Transverse colon (tissue), 4 donors: ENCODE measurements around the gene CDHR2. TPM values are rescaled to one million over a fixed set of nuclear protein-coding genes. Genes with fewer than 3 reads are reported as not detected.

Source experiments
- DNase-seq: peaks from one replicate; pipeline ENCODE4 v3.0.0-alpha.2; 2019
- H3K27ac ChIP-seq, 4 donors: fragments of 200-600 bp; sonication (generic); 2 replicates each; pipeline ENCODE4 v1.5.1; 2016 to 2018; ENCODE audit warnings: inconsistent platforms in 4 of 4
- H3K27me3 ChIP-seq: fragments of 200-600 bp; sonication (generic); 2 replicates; pipeline ENCODE4 v1.5.1; 2017; ENCODE audit warnings: inconsistent platforms
- H3K36me3 ChIP-seq, 4 donors: fragments of 200-600 bp; sonication (generic); 2 replicates each; pipeline ENCODE4 v1.5.1; 2017 to 2019; ENCODE audit warnings: inconsistent platforms in 4 of 4
- H3K4me1 ChIP-seq, 4 donors: fragments of 200-600 bp; sonication (generic); 2 replicates each; pipeline ENCODE4 v1.5.1; 2017 to 2020; ENCODE audit warnings: inconsistent platforms in 4 of 4
- H3K4me3 ChIP-seq, 4 donors: fragments of 200-600 bp; sonication (generic); 1 replicate in 1 of 4; 2 replicates in 3 of 4; pipeline versions ENCODE4 v1.5.1 to v1.6.1; 2017 to 2019; ENCODE audit warnings: inconsistent platforms in 4 of 4
- H3K9me3 ChIP-seq, 2 donors: fragments of 200-600 bp; sonication (generic); 2 replicates each; pipeline ENCODE4 v1.5.1; 2017 to 2019; ENCODE audit warnings: inconsistent platforms in 2 of 2
- EP300 ChIP-seq: sonication (generic); formaldehyde crosslinking; IDR thresholded peaks from one replicate; pipeline ENCODE4 v1.6.1; 2017; ENCODE audit warnings: antibody characterized with exemption, low read depth
- POLR2A ChIP-seq: fragments of 450-650 bp; IDR thresholded peaks from one replicate; pipeline ENCODE4 v1.6.1; 2016; ENCODE audit warnings: antibody characterized with exemption, mild to moderate bottlenecking, moderate library complexity
- POLR2AphosphoS5 ChIP-seq, 3 donors: sonication (generic); formaldehyde crosslinking; IDR thresholded peaks; one replicate each; pipeline ENCODE4 v1.6.1; 2016; ENCODE audit warnings: antibody characterized with exemption in 3 of 3
- WGBS, 2 donors: methylation state at CpG; one replicate each; pipeline ENCODE4 v1.1.5; 2018; ENCODE audit warnings: low coverage in 1 of 2; 5-methylcytosine and 5-hydroxymethylcytosine counted together
- in situ Hi-C, 4 donors: fragments of 200-750 bp; cut with MboI; loops; one replicate each; pipeline versions ENCODE4 v1.15.0 to v1.15.1; 2017; ENCODE audit warnings: low sequenced_read_pairs in 3 of 4, low pct_ligation_motif_present in 1 of 4, low pct_unique_long_range_greater_than_20kb in 1 of 4
- intact Hi-C: fragments of 100-400 bp; cut with DNase I; formaldehyde crosslinking; loops from one replicate; pipeline ENCODE4 v1.15.1; 2023; ENCODE audit warnings: low total_unique reads
- total RNA-seq, 4 donors: library from RNA; depleted of rRNA; stranded (reverse); fragments of >200 nt; gene quantifications; one replicate each; pipeline ENCODE4 v1.1.0, GENCODE V29; 2016
- TF ChIP-seq, protein P1 (sequence below), 5 experiments: fragments of 200-600 bp in 3 of 5; fragments of 450-650 bp in 2 of 5; sonication (generic) in 3 of 5; IDR thresholded peaks; 1 replicate in 2 of 5; 2 replicates in 3 of 5; pipeline ENCODE4 v1.5.1; 2016 to 2017; ENCODE audit warnings: antibody characterized with exemption in 5 of 5, inconsistent platforms in 3 of 5, mild to moderate bottlenecking in 2 of 5, moderate library complexity in 1 of 5

The CDHR2 gene
- total RNA-seq, 4 donors from 2014 or later, result 15.5 to 257 (median 104) TPM

GRCh38 chr5:176593273-176593869 lies 44.2 kb downstream of the CDHR2 start:
- H3K36me3 ChIP-seq, result no peaks in the 10 kb centered on the region
- intact Hi-C loops (no loop called here), in situ Hi-C loops (loop anchor here in 1 of 4 donors (25.0 kb wide), 1 partner anchor 181 kb away; the partner anchor contains the start of gene CLTB)

DNA sequence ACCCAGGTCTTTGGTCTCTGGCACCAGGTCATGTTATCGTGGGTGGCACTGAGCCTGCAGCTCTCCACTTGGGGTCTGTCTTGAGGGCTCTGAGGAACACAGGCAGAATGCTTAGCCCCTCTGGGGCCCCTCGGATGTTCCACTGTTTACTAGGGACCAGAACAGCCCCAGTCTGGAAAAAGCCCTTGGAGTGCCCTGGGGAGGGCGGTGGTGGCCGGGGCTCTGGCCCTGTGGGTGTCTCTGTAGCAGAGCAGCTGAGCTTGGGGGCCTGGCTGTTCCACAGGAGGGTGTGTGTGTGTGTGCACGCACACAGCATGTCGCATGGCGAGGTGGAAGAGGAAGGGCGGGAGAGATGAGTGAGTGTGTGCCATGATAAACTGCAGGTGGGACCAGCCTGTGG lies 45.4 kb downstream of the CDHR2 start:
- intact Hi-C loops (no loop called here), in situ Hi-C loops (loop anchor here in 1 of 4 donors (25.0 kb wide), 1 partner anchor 182 kb away; the partner anchor contains the start of gene CLTB)
- H3K36me3 ChIP-seq, result no peaks in the 10 kb centered on the region
- no peaks in the 10 kb centered on the region for H3K9me3 ChIP-seq
- H3K27me3 ChIP-seq, result peaks cover 8% of the 10 kb centered on the region
- WGBS, 2 donors, result 86% methylated on average over 8 of the region's 8 CpGs; no CpG with 5 or more reads in 1 of the 2 donors
- peaks cover 3 to 12% (median 8%) of the 10 kb centered on the region in 4 donors for H3K4me1 ChIP-seq
- H3K4me3 ChIP-seq, result no peak overlapping the region
- H3K27ac ChIP-seq, result no peak overlapping the region
- no peak for TF ChIP-seq EP300
- TF ChIP-seq POLR2A, result no peak
- TF ChIP-seq POLR2AphosphoS5 (IDR thresholded peaks at IDR 0.05), result no peak
- TF ChIP-seq, protein P1, sequence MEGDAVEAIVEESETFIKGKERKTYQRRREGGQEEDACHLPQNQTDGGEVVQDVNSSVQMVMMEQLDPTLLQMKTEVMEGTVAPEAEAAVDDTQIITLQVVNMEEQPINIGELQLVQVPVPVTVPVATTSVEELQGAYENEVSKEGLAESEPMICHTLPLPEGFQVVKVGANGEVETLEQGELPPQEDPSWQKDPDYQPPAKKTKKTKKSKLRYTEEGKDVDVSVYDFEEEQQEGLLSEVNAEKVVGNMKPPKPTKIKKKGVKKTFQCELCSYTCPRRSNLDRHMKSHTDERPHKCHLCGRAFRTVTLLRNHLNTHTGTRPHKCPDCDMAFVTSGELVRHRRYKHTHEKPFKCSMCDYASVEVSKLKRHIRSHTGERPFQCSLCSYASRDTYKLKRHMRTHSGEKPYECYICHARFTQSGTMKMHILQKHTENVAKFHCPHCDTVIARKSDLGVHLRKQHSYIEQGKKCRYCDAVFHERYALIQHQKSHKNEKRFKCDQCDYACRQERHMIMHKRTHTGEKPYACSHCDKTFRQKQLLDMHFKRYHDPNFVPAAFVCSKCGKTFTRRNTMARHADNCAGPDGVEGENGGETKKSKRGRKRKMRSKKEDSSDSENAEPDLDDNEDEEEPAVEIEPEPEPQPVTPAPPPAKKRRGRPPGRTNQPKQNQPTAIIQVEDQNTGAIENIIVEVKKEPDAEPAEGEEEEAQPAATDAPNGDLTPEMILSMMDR (IDR thresholded peaks at IDR 0.05), result no peak
- DNase-seq, result no peak

More at GRCh38 chr5:176593273-176593869, 44.2 kb downstream of the CDHR2 start:
- Histone ChIP-seq H3K4me1 (peaks cover 3 to 12% (median 8%) of the 10 kb centered on the region in 4 donors), H3K9me3 (no peaks in the 10 kb centered on the region), H3K4me3 (no peak overlapping the region), H3K27me3 (peaks cover 8% of the 10 kb centered on the region), H3K27ac (no peak overlapping the region)
- TF ChIP-seq, protein P1 (IDR thresholded peaks at IDR 0.05), result no peak
- TF ChIP-seq POLR2AphosphoS5 (IDR thresholded peaks at IDR 0.05), result no peak
- TF ChIP-seq POLR2A, result no peak
- TF ChIP-seq EP300, result no peak
- no peak for DNase-seq
- whole genome bisulfite sequencing, 2 donors, result 96 to 100% methylated on average over 1 to 12 of the region's 12 CpGs

DNA sequence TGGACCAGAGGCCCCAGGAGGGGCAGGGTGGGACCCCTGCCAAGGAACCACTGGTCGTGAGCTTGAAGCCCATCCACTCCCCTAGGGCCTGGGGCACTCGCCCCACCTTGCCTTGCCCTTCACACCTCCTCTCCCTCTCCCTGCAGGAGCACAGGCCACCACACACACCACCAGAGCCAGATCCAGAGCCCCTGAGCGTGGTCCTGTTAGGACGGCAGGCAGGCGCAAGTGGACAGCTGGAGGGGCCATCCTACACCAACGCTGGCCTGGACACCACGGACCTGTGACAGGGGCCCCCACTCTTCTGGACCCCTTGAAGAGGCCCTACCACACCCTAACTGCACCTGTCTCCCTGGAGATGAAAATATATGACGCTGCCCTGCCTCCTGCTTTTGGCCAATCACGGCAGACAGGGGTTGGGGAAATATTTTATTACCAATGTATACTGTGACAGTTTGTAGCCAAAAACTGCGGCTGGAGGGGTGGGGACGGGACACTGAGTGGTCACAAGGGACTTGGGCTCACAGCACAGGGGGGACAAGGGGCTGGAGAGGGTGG lies 46.3 kb downstream of the CDHR2 start:
- H3K27ac ChIP-seq, result no peak overlapping the region
- H3K9me3 ChIP-seq, result no peaks in the 10 kb centered on the region
- H3K4me1 ChIP-seq, result peaks cover 3 to 12% (median 8%) of the 10 kb centered on the region in 4 donors
- 50 to 76% methylated on average over 2 to 9 of the region's 11 CpGs for WGBS, 2 donors
- H3K36me3 ChIP-seq, result no peaks in the 10 kb centered on the region
- H3K4me3 ChIP-seq, result no peak overlapping the region
- peaks cover 8% of the 10 kb centered on the region for H3K27me3 ChIP-seq
- no peak for DNase-seq
- intact Hi-C loops (no loop called here), in situ Hi-C loops (loop anchor here in 1 of 4 donors (25.0 kb wide), 1 partner anchor 183 kb away; the partner anchor contains the start of gene CLTB)
- no peak for TF ChIP-seq POLR2AphosphoS5 (IDR thresholded peaks at IDR 0.05)
- TF ChIP-seq POLR2A, result no peak
- TF ChIP-seq, protein P1 (IDR thresholded peaks at IDR 0.05), result no peak
- no peak for TF ChIP-seq EP300

- no peak for DNase-seq
- peaks cover 3 to 12% (median 8%) of the 10 kb centered on the region in 4 donors for H3K4me1 ChIP-seq
- no peak for TF ChIP-seq EP300
- TF ChIP-seq POLR2AphosphoS5 (IDR thresholded peaks at IDR 0.05), result no peak
- TF ChIP-seq, protein P1 (IDR thresholded peaks at IDR 0.05), result no peak
- no peak for TF ChIP-seq POLR2A
- H3K4me3 ChIP-seq, result peak overlapping the region in 2 of 4 donors; percentile 38 to 62
- H3K9me3 ChIP-seq, result no peaks in the 10 kb centered on the region
- no peak overlapping the region for H3K27ac ChIP-seq
- H3K36me3 ChIP-seq, result no peaks in the 10 kb centered on the region
- intact Hi-C loops, result no loop called here
- peaks cover 8% of the 10 kb centered on the region for H3K27me3 ChIP-seq
- in situ Hi-C loops, result loop anchor here in 1 of 4 donors (25.0 kb wide), 1 partner anchor 184 kb away; the partner anchor contains the start of gene CLTB
- WGBS, 2 donors, result 76% methylated on average over 23 of the region's 23 CpGs; no CpG with 5 or more reads in 1 of the 2 donors
Observed at GRCh38 chr5:176596069-176596644, 47.0 kb downstream of the CDHR2 start.
